ENCODE data around the gene IFT57.

GRCh38 chr3:108185536-108185935 is 36.7 kb downstream of the IFT57 start:
- no peak for TF ChIP-seq RFX5 (IDR thresholded peaks at IDR 0.05; ENCODE audit: low read length)
- no peak for TF ChIP-seq CTCF (IDR thresholded peaks at IDR 0.05)
- no peak for TF ChIP-seq REST (IDR thresholded peaks at IDR 0.05; ENCODE audit: low read depth, low read length)
- TF ChIP-seq USF2 (IDR thresholded peaks at IDR 0.05; ENCODE audit: borderline replicate concordance, low read depth, low read length), result no peak
- TF ChIP-seq RXRA (IDR thresholded peaks at IDR 0.05; ENCODE audit: borderline replicate concordance, low read depth), result no peak
- TF ChIP-seq USF1 (IDR thresholded peaks at IDR 0.05; ENCODE audit: borderline replicate concordance, low read depth), result no peak
- no peak for TF ChIP-seq GABPA (IDR thresholded peaks at IDR 0.05; ENCODE audit: low read depth)
- no peak for TF ChIP-seq RAD21 (IDR thresholded peaks at IDR 0.05; ENCODE audit: low read length)
- TF ChIP-seq MAX (IDR thresholded peaks at IDR 0.05; ENCODE audit: low read depth), result no peak
- TF ChIP-seq TCF12 (IDR thresholded peaks at IDR 0.05), result no peak
- TF ChIP-seq YY1 (IDR thresholded peaks at IDR 0.05; ENCODE audit: low read depth), result no peak

Measured in SK-N-SH (cell line).